ENCODE measurements around the gene CCSER2.

DNA sequence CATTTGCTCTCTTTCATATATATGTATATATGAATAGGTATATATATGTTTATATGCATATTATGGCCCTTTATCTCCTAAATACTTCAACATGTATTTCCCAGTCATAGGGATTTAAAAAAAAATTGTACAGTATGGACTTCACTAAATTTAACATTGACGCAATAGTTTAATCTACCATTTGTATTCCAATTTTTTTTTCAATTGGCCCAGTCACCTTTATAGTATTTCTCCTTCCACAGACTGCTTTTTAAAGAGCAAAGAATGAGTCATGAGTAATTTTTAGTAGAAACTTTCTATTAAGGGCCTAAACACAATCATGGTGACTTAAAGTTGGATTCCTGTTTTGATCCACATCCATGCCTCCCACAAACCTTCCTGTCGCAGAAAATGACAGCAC lies 20.5 kb downstream of the CCSER2 start:
- TF ChIP-seq, protein P1, sequence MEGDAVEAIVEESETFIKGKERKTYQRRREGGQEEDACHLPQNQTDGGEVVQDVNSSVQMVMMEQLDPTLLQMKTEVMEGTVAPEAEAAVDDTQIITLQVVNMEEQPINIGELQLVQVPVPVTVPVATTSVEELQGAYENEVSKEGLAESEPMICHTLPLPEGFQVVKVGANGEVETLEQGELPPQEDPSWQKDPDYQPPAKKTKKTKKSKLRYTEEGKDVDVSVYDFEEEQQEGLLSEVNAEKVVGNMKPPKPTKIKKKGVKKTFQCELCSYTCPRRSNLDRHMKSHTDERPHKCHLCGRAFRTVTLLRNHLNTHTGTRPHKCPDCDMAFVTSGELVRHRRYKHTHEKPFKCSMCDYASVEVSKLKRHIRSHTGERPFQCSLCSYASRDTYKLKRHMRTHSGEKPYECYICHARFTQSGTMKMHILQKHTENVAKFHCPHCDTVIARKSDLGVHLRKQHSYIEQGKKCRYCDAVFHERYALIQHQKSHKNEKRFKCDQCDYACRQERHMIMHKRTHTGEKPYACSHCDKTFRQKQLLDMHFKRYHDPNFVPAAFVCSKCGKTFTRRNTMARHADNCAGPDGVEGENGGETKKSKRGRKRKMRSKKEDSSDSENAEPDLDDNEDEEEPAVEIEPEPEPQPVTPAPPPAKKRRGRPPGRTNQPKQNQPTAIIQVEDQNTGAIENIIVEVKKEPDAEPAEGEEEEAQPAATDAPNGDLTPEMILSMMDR (IDR thresholded peaks at IDR 0.05): no peak
- TF ChIP-seq POLR2A (IDR thresholded peaks at IDR 0.05): no peak

Data from adrenal gland (tissue), 5 donors.